Hair follicular keratinocyte (primary cell): Measurements from ENCODE around the gene GPX5. TPM values are rescaled to one million over a fixed set of nuclear protein-coding genes. Genes with fewer than 3 reads are reported as not detected.

Experiments used
- total RNA-seq: library from RNA; depleted of rRNA; stranded (reverse); fragments of >200 nt; gene quantifications from 2 replicates; pipeline ENCODE4 v1.2.3, GENCODE V29; 2015

The GPX5 gene
- total RNA-seq: not detected in 2 replicates

GRCh38 chr6:28525496-28526039, at the start of gene GPX5:
GPX5 (plus strand) TSS chr6:28525881; CDS start chr6:28526014, 133 bp downstream.

GRCh38 chr6:28515676-28516075, 10.0 kb upstream of the GPX5 start, which contains the start of gene GPX6:
GPX6 (minus strand) TSS chr6:28515793; CDS start chr6:28515743, 50 bp downstream.

Other genes with a start within 250 kb of the GPX5 start
- gene PGBD1, start 244.3 kb upstream of the GPX5 start, total RNA-seq: 3.5 and 3.9 TPM in 2 replicates
- gene ZSCAN31, start 189.7 kb upstream of the GPX5 start, total RNA-seq: 1.1 and 1.9 TPM in 2 replicates
- 1.1 and 2.7 TPM in 2 replicates for gene ZKSCAN3, start 175.9 kb upstream of the GPX5 start, total RNA-seq
- 3.0 TPM in 2 replicates for gene ZSCAN12, start 126.1 kb upstream of the GPX5 start, total RNA-seq
- 0.87 and 2.5 TPM in 2 replicates for gene ZSCAN23, start 82.4 kb upstream of the GPX5 start, total RNA-seq
- gene GPX6, start 10.1 kb upstream of the GPX5 start, total RNA-seq: not detected in 2 replicates